ENCODE data around the gene GMDS. TPM values are rescaled to one million over a fixed set of nuclear protein-coding genes. Genes with fewer than 3 reads are reported as not detected.
"Not testable (repeated sequence)": the region's sequence is repeated elsewhere in the genome, so short reads cannot be mapped to it uniquely, and the experiment has no call there.

GMDS gene
- total RNA-seq, 1 experiment from 2014 or later, result 23.2 TPM

DNA sequence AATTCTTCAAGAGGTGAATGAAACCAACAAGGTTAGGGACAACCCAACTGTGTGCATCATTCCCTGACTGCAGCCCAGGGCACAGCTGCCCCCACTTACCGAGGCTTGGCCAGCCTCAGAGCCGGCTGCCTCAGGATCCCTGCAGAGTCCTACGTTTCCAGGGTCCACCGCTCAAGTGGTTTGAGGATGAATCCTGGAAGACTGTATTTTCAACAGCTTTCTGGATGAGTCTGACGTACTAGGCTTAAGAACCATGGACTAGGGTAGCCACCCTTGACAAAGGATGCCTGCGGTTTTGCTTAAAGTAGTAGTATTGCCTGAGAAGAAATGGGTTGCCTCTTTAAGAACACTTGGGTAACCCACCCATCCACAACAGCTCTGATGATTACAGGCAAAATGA lies 534.3 kb downstream of the GMDS start:
- no peak for DNase-seq (ENCODE audit: low read depth)

DNA sequence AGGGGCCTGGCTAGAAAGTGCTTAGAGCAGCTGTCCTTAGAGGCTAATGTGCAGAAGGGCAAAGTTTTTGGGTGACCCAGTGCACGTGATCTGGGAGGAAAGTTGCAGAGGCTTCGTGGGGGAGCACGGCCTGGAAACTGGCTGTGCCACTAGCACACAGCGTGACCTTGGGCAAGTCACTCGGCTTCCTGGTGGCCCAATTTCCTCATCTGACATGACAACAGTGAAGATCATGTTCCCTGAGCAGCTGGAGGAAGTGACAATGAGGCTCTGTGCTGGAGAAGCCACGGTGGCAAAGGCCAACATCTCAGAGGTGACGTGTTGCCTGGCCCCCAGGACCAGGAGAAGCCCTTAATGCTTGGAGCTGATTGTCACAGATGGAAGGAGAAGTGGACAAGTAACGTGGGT lies 536.2 kb downstream of the GMDS start:
- DNase-seq (ENCODE audit: low read depth), result no peak

DNA sequence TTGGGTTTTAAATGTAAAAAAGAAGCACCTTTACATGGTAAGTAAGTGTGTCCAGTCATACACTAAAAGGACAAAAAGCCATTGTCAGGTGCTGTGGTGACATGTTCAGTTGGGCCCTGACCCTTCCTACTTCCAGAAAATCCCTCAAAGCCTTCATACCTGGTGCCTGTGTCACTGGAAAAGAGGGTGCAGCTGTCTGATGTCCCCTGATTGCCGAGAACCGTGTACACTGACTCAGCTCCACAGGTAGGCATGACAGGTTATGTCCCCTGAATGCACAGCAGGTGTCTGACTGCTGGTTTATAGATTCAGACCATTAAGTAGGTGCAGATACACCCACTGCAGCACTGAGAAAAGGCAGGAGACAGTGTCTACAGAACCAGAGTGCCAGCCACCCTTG lies 536.6 kb downstream of the GMDS start:
- no peak for DNase-seq (ENCODE audit: low read depth)

DNA sequence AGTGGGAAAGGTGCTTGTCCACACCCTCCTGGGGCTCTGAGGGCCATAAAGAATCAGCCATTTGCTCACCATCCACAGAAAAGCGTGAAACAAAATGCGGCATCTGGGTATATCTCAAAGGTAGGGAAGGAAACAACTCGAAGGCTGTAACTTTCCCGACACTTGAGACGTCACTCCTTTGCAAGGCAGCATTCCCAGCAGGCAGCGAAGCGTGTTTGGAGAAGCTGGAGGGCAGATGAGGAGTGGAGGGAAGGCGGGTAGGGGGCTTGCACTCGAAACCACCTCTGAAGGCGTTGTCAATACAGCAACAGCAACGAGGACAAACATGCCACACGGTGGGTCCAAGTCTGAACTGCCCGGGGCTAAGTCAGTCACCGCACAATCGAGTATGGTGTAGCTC lies 537.3 kb downstream of the GMDS start:
- DNase-seq (ENCODE audit: low read depth), result no peak

DNA sequence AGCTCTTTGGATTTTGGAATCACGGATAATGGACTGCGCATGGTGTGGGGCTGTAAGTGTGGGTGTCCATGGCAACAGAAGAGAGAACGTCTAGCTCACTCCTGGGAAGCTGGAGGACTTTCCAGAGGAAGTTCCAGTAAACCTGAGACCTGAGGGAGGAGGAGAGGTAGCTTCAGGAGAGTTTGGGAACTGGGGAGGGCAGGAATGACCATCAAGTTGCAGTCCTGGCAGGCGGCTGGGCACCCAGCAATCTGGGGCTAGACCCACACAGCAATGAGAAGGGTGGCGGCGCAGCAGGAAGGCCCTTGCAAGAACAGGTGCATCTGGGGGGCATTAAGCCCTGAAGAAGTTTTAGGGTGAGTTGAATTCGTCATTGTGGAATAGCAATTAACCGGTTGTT lies 539.8 kb downstream of the GMDS start:
- no peak for DNase-seq (ENCODE audit: low read depth)

DNA sequence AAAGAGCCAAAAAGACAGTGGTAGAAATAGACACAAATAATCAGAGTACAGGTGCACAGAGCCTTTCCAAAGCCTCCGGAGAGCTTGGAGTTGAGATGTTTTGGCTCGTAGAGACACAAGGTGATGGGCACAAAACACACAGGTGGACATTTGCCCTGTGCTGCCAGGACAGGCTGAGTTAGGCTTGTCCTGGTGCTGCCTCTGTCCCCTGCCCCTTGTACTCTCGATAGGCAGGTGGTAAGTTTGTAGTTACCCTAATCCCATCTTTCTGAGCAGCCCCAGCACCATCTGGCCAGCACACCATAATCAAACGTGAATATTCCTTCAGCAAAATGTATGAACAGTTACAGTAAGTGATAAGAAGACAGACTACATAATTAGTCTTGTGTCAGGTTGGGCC lies 540.2 kb downstream of the GMDS start:
- DNase-seq (ENCODE audit: low read depth), result no peak

DNA sequence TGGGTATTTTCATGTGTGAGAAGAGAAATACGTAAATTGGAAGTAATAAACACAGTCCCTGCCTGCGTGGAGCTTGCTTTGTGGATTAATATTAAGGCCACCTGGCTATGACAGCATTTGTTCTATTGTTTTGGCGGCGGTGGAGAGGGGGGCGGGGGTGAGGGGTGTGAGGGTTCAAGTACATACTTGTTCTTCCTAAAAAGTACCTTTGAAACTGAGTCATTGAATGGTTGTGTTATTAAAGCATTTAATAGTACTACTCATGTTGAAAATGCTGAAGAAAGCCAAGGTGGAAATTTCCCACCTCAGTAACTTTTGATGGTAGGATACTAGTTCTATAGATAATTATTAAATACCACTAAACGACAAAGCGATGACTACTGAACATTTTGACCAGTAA lies 540.7 kb downstream of the GMDS start:
- DNase-seq (ENCODE audit: low read depth), result no peak

DNA sequence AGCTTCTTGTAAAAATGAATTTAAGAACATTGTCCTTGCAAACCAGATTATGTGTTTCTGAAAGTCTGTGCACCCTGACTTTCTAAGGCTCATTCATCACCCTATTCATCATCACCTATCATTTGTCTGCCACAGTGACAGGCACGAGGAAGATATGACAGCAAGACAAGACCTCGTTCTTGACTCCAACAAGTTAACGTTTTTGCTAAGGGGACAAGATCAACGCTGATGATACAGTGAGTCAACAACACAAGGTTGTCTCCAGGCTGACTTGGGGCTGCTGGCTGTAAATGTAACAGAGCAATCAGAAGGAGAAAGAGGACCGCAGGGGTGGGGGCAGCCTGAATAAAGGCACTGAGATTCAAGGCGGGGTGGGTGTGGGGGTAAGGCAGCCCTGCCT lies 541.5 kb downstream of the GMDS start:
- no peak for DNase-seq (ENCODE audit: low read depth)

DNA sequence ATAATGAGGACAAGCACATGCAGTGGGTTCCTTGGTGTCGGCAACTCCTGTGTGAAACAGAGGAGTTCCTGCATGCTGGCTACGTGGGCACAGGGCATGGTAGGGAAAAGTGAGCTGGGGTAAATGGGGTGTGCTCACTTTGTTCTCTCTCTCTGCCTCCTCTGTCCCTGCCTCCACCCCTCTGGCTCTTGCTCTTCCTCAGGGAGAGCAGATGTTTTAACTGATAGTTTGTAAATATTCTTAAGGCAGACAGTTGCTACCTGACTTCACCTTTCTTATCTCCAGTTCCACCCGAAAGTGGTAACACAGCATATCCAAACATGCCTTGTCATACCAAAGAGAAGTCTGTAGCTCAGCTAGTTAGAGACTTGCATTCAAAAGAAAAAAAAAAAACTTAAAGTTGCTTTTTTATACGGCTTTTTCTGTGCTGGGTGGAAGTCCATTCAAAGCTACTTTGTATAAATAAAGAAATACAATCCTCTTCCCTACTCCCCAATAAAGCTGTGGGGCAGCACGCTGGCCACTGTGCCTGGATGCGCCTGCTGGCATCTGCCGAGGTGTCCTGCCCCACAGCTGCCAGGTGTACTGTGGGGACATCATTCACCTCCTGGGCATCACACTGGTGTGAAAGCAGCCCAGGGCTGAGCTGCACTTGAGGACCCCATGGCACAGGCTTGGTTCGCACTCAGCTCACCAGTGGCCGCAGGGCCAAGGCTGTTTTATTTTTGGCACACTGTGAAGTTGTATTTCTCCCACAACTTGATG lies 542.1 kb downstream of the GMDS start:
- no peak for DNase-seq (ENCODE audit: low read depth)

DNA sequence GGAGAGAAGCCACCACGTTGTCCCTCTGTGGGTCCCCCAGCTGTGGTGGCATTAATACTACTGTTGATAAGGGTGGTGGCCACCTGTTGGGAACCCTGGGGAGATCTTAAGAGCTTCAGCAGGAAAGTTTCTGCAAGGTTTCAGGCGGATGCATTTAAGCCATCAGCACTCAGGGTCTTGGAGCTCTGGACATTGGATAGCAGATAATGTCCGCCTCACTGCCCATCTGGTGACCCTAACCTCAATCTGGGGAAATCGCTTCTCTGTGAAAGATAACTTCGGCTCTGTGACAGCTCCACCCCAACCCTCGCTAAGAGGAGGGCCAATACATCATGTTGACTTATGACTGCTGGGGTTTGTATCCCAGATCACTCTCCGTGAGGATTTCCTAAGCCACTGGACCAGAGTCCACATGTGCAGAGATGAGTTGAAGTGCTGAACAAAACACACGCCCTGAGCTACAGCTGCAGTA lies 542.8 kb downstream of the GMDS start:
- no peak for DNase-seq (ENCODE audit: low read depth)

DNA sequence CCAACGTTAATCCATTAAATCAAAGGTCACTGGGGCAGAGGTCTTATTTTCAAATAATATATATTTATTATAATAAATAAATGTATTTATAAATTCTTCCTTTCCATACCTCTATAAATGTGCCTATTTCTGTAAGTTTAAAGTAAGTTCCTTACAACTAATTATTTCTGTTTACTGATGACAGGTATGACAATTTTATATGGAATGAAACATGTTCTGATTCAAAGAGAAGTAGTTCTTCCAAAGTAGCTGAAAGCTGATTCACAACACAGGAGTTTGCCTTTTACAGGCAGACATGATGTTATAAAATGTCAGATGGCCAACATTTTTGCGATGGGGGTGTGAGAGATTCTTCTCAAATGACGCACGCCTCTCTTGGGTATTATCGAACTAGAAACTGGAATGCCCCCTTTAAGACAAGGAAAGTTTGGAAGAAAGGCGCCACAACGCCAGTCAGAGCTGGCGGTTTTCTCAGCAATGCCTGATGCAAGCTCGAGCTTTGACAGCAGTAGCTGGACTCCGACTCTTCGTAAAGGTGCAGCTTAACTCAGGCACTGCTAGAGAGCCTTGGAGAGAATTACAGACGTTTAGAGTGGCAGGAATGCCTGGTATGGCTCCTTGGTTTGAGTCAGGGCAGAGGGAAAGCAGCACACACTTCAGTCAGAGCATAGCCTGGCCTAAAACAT lies 543.6 kb downstream of the GMDS start:
- DNase-seq (ENCODE audit: low read depth), result peak; percentile 89

DNA sequence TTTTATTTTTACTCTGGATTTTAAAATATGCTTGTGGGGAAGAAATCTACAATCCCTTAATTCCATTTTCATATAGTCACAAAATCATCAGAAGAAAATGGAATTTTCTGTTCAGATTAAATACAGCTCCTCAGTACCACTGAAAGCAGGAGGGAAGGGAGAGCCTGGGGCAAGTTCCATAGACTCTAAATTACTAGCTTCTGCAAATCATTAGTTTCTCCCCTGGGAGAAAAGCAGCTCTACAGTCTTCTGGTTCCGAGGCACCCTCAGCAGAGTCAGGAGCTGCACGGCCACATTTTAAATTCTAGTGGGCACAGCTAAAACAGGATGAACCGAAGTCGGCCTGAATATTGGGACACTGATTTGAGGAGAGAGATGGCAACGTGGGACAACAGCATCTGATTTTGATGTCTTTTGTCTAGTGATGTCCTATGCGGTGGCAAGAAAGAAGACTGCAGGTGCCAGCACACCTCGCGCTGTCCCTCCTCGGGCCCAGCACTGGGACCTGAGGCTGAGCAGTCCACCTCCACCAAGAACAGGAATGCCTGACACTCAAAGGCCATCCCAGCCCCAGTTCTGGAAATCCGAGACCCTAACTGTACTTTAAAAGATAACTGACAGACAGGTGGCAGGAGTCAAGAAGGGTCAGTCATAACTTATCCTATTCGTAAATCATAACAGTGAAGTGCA lies 545.0 kb downstream of the GMDS start:
- DNase-seq (ENCODE audit: low read depth), result no peak

DNA sequence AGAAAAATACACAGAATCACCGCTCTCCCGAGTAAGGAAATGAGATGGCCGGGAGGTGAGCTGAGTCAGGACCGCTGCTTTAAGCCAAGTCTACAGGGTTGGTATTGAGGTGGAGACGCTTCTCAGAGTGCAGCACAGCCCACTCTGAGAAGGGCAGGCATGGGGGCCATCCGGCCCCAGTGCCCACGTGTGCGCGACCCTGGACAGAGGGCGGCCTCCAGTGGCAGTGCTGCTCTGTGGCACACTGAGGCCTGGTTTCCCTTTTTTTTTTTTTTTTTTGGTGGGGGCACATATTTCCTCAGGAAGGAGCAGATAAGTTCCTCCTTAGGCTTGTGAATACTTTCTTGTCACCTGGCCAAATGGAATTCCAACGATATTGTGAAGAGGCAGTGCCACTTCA lies 546.9 kb downstream of the GMDS start:
- peak; percentile 6 for DNase-seq (ENCODE audit: low read depth)

DNA sequence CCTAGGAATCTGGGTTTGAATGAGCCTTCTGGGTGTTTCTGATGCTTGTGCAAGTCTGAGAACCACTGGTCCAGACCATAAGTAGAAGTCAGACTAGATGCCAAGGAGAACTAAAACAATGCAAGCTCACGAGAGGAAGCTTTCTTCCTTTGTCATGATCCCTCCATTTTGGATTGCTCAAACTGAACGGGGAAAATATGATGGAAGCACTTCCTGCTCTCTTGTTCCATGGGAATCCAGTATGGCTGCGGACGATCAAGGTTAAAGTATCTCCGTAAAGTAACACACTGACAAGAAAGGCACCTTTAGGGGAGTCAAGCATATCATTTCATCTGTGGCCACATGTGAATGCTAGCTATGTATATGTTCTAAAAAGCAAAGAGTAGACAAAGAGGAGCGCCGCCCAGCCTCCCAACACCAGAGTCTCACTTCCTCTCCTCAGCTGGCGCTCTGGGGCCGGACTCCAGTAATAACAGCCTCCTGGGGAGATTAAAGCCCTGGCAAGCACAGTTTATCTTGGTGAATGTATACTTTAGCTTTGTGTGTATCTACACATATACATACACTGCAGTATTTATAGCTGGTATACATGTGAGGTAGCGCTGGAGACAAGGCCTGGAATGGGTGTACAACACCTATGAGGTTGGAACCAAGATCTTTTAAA lies 547.6 kb downstream of the GMDS start:
- DNase-seq (ENCODE audit: low read depth), result no peak

DNA sequence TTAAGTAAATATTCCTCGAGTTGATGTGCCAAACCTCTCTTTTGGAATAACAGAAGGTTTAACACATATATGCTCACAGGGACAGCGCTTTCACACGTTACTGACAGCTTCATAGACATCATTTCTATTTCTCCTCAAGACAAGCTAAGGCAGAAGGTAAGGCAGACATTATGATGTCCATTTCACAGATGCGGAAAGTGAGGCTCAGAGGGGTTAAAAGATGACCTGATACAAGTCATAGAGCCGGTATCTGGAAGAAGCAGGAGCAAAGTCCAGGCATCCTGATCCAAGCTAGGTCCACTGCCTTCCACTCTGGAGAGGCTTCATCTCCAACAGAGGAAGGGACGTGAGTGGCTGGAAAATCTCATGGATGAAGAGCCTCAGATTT lies 548.9 kb downstream of the GMDS start:
- no peak for DNase-seq (ENCODE audit: low read depth)

DNA sequence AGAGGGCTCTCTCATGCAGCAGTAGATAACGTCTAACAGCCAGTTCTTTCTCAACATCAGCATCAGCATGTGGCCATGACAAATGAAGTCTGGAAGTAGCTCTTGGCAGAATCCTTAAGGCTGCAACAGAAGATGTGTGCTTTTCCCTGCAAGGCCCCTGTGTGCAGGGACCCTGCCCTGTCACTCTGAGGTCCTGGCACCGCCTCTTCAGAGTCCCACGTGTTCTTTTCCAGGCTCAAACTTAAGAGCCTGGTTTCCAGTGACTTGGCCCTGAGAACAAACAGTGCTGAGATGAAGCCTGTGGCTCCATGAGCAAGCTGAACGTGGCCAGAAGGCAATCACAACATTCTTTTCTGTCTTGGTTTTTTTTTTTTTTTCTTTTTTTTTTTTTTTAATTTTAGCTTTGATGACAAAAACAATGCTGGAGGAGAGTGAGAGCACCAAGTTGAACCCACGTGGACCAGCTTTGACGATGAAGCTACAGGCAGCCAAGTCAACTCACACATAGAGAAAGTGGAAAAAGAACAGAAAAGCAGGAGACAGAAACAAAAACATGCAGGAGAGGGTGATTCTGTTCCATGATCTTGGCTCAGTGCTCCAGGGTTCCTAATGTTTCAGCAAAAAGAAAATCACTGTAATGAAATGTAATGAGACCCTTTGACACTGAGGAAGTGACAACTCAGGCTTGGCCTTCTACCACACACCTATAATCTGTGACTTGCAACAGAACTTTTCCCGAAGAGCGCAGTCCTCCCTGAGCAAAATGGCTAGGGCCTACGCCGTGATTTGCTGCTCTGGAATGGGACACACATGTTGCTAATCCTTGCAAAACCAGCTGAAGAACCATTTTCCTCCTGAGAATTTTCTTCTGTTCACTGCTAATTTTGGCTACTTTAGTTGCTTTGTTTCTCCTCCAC lies 549.6 kb downstream of the GMDS start:
- no peak for DNase-seq (ENCODE audit: low read depth)

DNA sequence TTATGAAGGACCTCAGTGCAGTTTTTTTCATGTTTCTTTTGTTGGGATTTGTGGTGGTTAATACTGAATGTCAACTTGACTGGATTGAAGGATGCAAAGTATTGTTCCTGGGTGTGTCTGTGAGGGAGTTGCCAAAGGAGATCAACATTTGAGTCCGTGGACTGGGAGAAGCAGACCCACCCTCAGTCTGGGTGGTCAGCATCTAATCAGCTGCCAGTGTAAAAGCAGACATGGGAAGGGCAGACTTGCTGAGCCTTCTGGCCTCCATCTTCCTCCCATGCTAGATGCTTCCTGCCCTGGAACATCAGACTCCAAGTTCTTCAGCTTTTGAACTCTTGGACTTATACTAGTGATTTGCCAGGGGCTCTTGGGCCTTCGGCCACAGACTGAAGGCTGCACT lies 553.6 kb downstream of the GMDS start:
- DNase-seq (ENCODE audit: low read depth), result not testable (repeated sequence)

DNA sequence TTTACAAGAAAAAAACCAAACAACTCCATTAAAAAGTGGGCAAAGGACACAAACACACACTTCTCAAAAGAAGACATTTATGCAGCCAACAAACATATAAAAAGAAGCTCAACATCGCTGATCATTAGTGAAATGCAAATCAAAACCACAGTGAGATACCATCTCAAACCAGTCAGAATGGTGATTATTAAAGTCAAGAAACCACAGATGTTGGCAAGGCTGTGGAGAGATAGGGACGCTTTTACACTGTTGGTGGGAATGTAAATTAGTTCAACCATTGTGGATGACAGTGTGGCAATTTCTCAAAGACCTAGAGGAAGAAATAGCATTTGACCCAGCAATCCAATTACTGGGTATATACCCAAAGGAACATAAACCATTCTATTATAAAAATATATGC lies 554.7 kb downstream of the GMDS start:
- DNase-seq (ENCODE audit: low read depth), result peak; percentile 65

DNA sequence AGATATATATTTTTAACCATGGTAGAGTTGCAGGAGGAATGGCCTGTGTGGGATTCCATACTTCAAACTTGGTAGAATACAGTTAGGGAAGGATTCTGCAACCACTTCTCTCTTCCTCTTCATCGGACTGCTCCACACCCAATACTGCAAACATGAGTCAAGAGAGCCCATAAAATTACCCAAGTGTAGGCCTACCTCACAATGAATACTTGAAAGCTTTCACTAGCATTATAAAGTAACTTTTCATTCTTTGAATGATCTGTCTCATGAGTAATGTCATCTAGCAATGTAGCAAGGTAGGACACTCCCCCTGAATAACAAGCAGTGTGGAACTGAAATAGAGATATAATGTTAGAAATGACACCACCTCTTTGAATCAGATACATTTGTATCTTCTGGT lies 556.3 kb downstream of the GMDS start:
- DNase-seq (ENCODE audit: low read depth), result peak; percentile 58

DNA sequence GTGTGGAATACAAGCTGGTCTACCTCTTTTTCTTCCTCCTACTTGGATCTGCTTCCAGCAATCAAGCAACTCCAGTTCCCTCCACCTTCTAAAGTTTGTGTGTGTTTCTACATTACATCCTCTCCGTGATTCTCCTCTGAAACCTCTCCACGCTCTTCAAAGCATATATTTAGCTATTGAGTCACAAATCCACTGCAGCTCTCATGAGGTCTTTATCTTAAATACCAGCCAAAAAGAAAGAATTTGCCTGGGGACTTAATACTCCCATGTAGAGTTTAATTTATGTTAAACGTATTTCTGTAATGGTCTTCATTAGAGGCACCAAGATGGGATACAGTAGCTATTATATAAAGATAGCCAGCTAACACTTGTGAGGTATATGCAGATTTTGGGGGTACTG lies 557.0 kb downstream of the GMDS start:
- no peak for DNase-seq (ENCODE audit: low read depth)

DNA sequence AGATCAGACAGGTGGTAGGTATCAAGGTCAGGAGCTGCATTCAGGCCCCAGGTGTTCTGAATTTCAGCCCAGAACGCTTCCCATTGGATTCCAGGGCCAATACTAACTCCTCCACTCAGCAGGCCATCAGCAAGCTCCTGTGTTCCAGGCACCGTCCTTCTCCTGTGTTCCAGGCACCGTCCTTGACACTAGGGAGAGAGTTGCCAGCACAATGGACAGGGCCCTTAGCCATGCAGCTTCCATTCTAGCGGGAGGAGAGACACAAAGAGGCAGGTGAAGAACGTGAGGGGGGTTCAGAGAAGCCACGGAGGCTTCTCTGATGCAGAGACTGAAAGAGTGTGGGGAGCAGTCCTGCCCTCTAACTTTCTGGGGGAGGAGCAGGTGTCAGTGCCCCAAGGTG lies 558.0 kb downstream of the GMDS start:
- DNase-seq (ENCODE audit: low read depth), result no peak

Data from M059J (cell line).